Sigmoid colon (tissue), 7 donors: Measurements from ENCODE around the gene LPCAT2. TPM values are rescaled to one million over a fixed set of nuclear protein-coding genes. Genes with fewer than 3 reads are reported as not detected.

Experiments used
- DNase-seq: peaks from one replicate; pipeline ENCODE4 v3.0.0-alpha.2; 2019
- H3K27ac ChIP-seq, 4 donors: fragments of 200-600 bp; sonication (generic); one replicate each; pipeline ENCODE4 v1.5.1; 2016 to 2019; ENCODE audit warnings: mild to moderate bottlenecking in 1 of 4
- H3K27me3 ChIP-seq, 3 donors: fragments of 200-600 bp; sonication (generic); one replicate each; pipeline ENCODE4 v1.5.1; 2019; ENCODE audit warnings: mild to moderate bottlenecking in 1 of 3
- H3K36me3 ChIP-seq, 4 donors: fragments of 200-600 bp; sonication (generic); one replicate each; pipeline ENCODE4 v1.5.1; 2016 to 2019
- H3K4me1 ChIP-seq, 4 donors: fragments of 200-600 bp; sonication (generic); one replicate each; pipeline ENCODE4 v1.5.1; 2017 to 2019
- H3K4me3 ChIP-seq, 4 donors: fragments of 200-600 bp; sonication (generic); one replicate each; pipeline ENCODE4 v1.5.1; 2017 to 2019; ENCODE audit warnings: mild to moderate bottlenecking in 2 of 4, moderate library complexity in 1 of 4
- H3K9me3 ChIP-seq, 4 donors: fragments of 200-600 bp in 3 of 4; sonication (generic) in 3 of 4; one replicate each; pipeline versions ENCODE4 v1.5.1 to v1.6.1; 2013 to 2019
- CTCF ChIP-seq, 4 experiments: fragments of 450-650 bp in 3 of 4; fragments of 200-600 bp in 1 of 4; IDR thresholded peaks; one replicate each; pipeline ENCODE4 v1.5.1; 2016 to 2019; ENCODE audit warnings: antibody characterized with exemption in 4 of 4, mild to moderate bottlenecking in 3 of 4, moderate library complexity in 2 of 4
- EP300 ChIP-seq, 4 donors: sonication (generic); formaldehyde crosslinking; IDR thresholded peaks; one replicate each; pipeline ENCODE4 v1.6.1; 2017; ENCODE audit warnings: antibody characterized with exemption in 4 of 4
- POLR2A ChIP-seq, 2 donors: fragments of 450-650 bp; IDR thresholded peaks; one replicate each; pipeline ENCODE4 v1.6.1; 2016; ENCODE audit warnings: antibody characterized with exemption in 2 of 2, mild to moderate bottlenecking in 2 of 2, moderate library complexity in 2 of 2
- POLR2AphosphoS5 ChIP-seq, 4 donors: sonication (generic); formaldehyde crosslinking; IDR thresholded peaks; one replicate each; pipeline ENCODE4 v1.6.1; 2017; ENCODE audit warnings: antibody characterized with exemption in 4 of 4
- WGBS, 2 donors: extraction: QIAGEN DNeasy Blood & Tissue Kit; methylation state at CpG; one replicate each; pipeline ENCODE4 v1.1.7; 2013; 5-methylcytosine and 5-hydroxymethylcytosine counted together
- intact Hi-C: fragments of 100-400 bp; cut with DNase I; formaldehyde crosslinking; loops from one replicate; pipeline ENCODE4 v1.15.1; 2023
- polyA plus RNA-seq, 3 donors: library from polyadenylated mRNA; stranded (reverse); fragments of 200-250 nt; gene quantifications; one replicate each; pipeline ENCODE4 v1.2.3, GENCODE V29; 2013
- total RNA-seq, 4 donors: library from RNA; depleted of rRNA; stranded (reverse); fragments of >200 nt; gene quantifications; one replicate each; pipeline ENCODE4 v1.1.0, GENCODE V29; 2016
- donor health status: healthy with polysubstance abuse.
- donor health status: Bipolar disorder and iron deficiency.
- donor health status: healthy.

Gene LPCAT2
- total and polyA plus RNA-seq, 7 donors: 1.2 to 12.8 (median 6.6) TPM

- Histone ChIP-seq H3K36me3 (no peaks in the 10 kb centered on the region), H3K4me3 (no peak overlapping the region), H3K27me3 (no peaks in the 10 kb centered on the region), H3K4me1 (peaks cover 0 to 2% (median 0%) of the 10 kb centered on the region in 4 donors), H3K27ac (no peak overlapping the region), H3K9me3 (peaks cover 0 to 4% (median 0%) of the 10 kb centered on the region in 4 donors)
- 2 to 47% methylated on average over 1 of the region's 1 CpG for WGBS, 2 donors
- TF ChIP-seq EP300 (IDR thresholded peaks at IDR 0.05) (no peak), CTCF (IDR thresholded peaks at IDR 0.05) (no peak), POLR2AphosphoS5 (IDR thresholded peaks at IDR 0.05) (no peak), POLR2A (IDR thresholded peaks at IDR 0.05) (no peak)
- no peak for DNase-seq
- intact Hi-C loops: no loop called here
These were observed 12.9 kb downstream of the LPCAT2 start for GRCh38 chr16:55521792-55522191.

GRCh38 chr16:55526441-55526840 is 17.6 kb downstream of the LPCAT2 start:
- intact Hi-C loops: no loop called here
- 12 to 48% methylated on average over 2 of the region's 2 CpGs for WGBS, 2 donors
- TF ChIP-seq EP300 (IDR thresholded peaks at IDR 0.05): no peak
- TF ChIP-seq POLR2A (IDR thresholded peaks at IDR 0.05): no peak
- no peak for TF ChIP-seq CTCF (IDR thresholded peaks at IDR 0.05)
- TF ChIP-seq POLR2AphosphoS5 (IDR thresholded peaks at IDR 0.05): no peak
- no peak for DNase-seq
- H3K36me3 ChIP-seq: peaks cover 0 to 9% (median 0%) of the 10 kb centered on the region in 4 donors
- H3K27ac ChIP-seq: no peak overlapping the region
- no peaks in the 10 kb centered on the region for H3K27me3 ChIP-seq
- H3K9me3 ChIP-seq: peaks cover 0 to 3% (median 0%) of the 10 kb centered on the region in 4 donors
- H3K4me1 ChIP-seq: peaks cover 0 to 2% (median 0%) of the 10 kb centered on the region in 4 donors
- no peak overlapping the region for H3K4me3 ChIP-seq

- no peaks in the 10 kb centered on the region for H3K9me3 ChIP-seq
- no peak for DNase-seq
- intact Hi-C loops: no loop called here
- H3K27ac ChIP-seq: no peak overlapping the region
- peaks cover 0 to 2% (median 0%) of the 10 kb centered on the region in 4 donors for H3K4me1 ChIP-seq
- peaks cover 0 to 9% (median 0%) of the 10 kb centered on the region in 4 donors for H3K36me3 ChIP-seq
- no peaks in the 10 kb centered on the region for H3K27me3 ChIP-seq
- H3K4me3 ChIP-seq: no peak overlapping the region
- TF ChIP-seq CTCF (IDR thresholded peaks at IDR 0.05) (no peak), POLR2A (IDR thresholded peaks at IDR 0.05) (no peak), POLR2AphosphoS5 (IDR thresholded peaks at IDR 0.05) (no peak), EP300 (IDR thresholded peaks at IDR 0.05) (no peak)
These were observed 19.0 kb downstream of the LPCAT2 start for GRCh38 chr16:55527885-55528284.

DNA sequence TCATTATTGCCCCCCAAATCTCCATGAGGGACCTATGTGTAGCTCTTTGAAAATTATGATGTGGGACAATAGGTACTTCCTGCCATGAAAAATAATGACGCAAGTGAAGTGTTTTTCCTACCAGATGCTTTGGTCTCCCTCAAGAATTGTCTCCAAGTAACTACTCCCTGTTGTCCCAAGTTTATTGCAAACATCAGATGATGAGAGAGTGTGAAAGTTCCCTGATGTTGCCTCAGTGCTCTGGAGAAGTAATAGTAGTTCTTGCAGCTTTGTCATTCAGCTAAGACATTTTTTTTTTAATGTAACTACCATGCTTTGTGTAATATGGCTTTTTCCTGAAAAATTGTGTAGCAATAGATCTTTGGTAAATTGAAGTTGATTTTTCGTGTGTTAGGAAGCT is 20.1 kb downstream of the LPCAT2 start:
- intact Hi-C loops: no loop called here

More for the DNA sequence above, 20.1 kb downstream of the LPCAT2 start:
- Histone ChIP-seq H3K9me3 (no peaks in the 10 kb centered on the region), H3K36me3 (peaks cover 0 to 9% (median 0%) of the 10 kb centered on the region in 4 donors), H3K4me3 (no peak overlapping the region), H3K4me1 (peaks cover 0 to 2% (median 0%) of the 10 kb centered on the region in 4 donors), H3K27ac (no peak overlapping the region), H3K27me3 (no peaks in the 10 kb centered on the region)
- WGBS, 2 donors: 42 to 73% methylated on average over 2 of the region's 2 CpGs
- no peak for DNase-seq
- TF ChIP-seq EP300 (IDR thresholded peaks at IDR 0.05) (no peak), CTCF (IDR thresholded peaks at IDR 0.05) (no peak), POLR2A (IDR thresholded peaks at IDR 0.05) (no peak), POLR2AphosphoS5 (IDR thresholded peaks at IDR 0.05) (no peak)
